Activated T-helper 1 cell treated with anti-CD3 and anti-CD28 coated beads, Interleukin-12 subunit alpha, Interleukin-12 subunit beta, Interleukin-2, Interleukin-4 antibody, amounts not matched to agents 30 ng/mL and 10 ng/mL and 1 ng/mL, durations not matched to agents 14 hours and 24 hours and 36 hours (primary cell): ENCODE measurements around the gene FOXP1. TPM values are rescaled to one million over a fixed set of nuclear protein-coding genes. Genes with fewer than 3 reads are reported as not detected.

ENCODE experiments used
- DNase-seq: peaks from one replicate; pipeline ENCODE4 v3.0.0; 2021; ENCODE audit warnings: low spot score
- H3K27ac Mint-ChIP-seq: one replicate; pipeline ENCODE4 v1.8.0; 2021; ENCODE audit warnings: mild to moderate bottlenecking, mixed read lengths
- H3K27me3 Mint-ChIP-seq: one replicate; pipeline ENCODE4 v1.8.0; 2022; ENCODE audit warnings: mild to moderate bottlenecking, moderate library complexity, mixed read lengths; ENCODE audit not compliant: insufficient read depth
- H3K36me3 Mint-ChIP-seq: one replicate; pipeline ENCODE4 v1.8.0; 2021; ENCODE audit warnings: low read depth, mixed read lengths
- H3K4me1 Mint-ChIP-seq: one replicate; pipeline ENCODE4 v1.8.0; 2021; ENCODE audit warnings: low read depth, mixed read lengths
- H3K4me3 Mint-ChIP-seq: one replicate; pipeline ENCODE4 v1.8.0; 2021; ENCODE audit warnings: mild to moderate bottlenecking, moderate library complexity, mixed read lengths
- H3K9me3 Mint-ChIP-seq: one replicate; pipeline ENCODE4 v1.8.0; 2021; ENCODE audit warnings: mixed read lengths
- intact Hi-C: fragments of 100-400 bp; cut with micrococcal nuclease; formaldehyde crosslinking; loops from one replicate; pipeline ENCODE4 v1.15.1; 2024
- total RNA-seq: library from RNA; stranded (reverse); gene quantifications from 2 replicates; pipeline ENCODE4 v1.2.3, GENCODE V29; 2022

Gene FOXP1
- total RNA-seq, 1 donor from 2014 or later = 97.6 TPM

DNA sequence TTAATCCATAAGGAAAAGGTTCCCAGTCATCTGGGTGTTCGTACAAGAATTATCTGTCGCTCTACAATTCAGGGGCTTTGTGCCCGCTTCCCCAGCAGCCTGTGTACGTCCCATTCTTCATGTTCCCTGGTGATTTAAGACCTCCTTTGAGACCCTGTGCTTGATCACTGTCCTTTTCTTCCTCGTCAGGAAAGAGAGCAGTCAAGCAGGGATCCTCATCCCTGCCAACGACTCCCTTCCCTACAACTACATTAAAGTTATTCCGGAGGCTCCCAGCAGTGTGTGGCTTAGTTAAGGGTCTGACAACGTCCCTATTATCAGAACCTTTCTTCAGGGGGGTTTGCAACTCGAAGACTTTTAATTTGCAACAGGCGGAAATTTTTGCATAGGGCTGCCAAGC is 175.7 kb downstream of the FOXP1 start:
- intact Hi-C loops = no loop called here
- Mint-ChIP-seq H3K36me3 (peaks cover 4% of the 10 kb centered on the region), H3K27me3 (peaks cover 36% of the 10 kb centered on the region), H3K9me3 (no peaks in the 10 kb centered on the region), H3K27ac (no peak overlapping the region), H3K4me3 (no peak overlapping the region), H3K4me1 (no peaks in the 10 kb centered on the region)
- DNase-seq = no peak

DNA sequence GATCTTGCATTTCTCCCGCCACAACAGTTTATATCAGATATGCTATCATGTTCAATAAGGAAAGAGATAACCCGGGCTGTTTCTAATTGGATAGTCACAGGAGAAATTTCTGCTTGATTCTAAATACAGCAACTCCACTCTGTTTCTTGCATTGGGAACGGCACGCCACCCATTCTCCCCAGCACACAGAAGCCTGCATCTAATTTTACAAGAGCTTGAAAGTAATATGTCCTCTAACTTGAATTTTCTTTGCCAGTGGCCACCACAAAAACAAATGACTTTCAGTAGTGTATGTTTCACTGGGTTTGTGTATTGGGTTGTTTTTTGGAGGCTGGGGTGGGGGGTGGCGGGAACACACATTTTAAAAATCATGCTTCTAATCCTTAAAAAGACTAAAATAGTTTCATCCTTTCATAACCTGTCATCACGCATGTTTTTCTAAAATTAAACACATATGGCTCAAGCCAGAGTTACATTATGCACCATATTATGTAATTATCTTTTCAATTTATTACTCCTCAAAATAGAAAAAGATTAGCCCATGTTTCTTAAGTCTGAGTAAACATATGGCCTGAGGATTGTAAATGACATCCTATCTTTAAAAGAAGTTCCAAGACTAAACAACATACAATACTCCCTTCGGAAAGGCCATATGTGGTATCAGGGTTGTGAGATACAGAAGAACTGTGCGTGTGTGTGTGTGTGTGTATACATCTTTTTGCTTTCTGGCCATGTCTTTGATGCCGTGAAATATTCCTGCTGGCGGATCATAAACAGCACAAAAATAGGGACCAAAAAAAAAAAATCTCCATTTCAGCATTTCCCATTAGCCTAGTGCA is 176.3 kb downstream of the FOXP1 start:
- Mint-ChIP-seq H3K27me3 (peaks cover 33% of the 10 kb centered on the region), H3K9me3 (no peaks in the 10 kb centered on the region), H3K4me3 (no peak overlapping the region), H3K36me3 (peaks cover 4% of the 10 kb centered on the region), H3K4me1 (no peaks in the 10 kb centered on the region), H3K27ac (no peak overlapping the region)
- no peak for DNase-seq
- intact Hi-C loops = no loop called here

DNA sequence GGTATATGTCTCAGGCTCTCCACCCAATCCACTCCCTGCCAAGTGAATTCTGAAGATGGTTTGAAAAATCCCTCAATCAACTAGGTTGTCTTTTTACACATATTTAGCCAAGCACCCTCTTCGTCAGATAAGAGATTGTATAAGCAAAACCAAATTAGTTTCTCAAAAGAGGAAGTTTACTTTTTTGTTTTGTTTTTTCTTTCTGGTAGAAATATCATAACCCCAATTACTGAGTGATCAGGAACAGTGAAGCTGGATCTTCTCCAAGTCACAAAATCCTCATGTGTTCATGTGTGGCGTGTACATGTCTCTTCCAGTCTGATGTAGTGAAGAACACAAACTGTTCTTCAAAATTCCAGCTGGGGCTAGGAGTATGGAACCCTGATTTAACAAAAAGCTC is 180.6 kb downstream of the FOXP1 start:
- no peak overlapping the region for H3K4me3 Mint-ChIP-seq
- peaks cover 4% of the 10 kb centered on the region for H3K36me3 Mint-ChIP-seq
- DNase-seq = no peak
- intact Hi-C loops = no loop called here
- no peaks in the 10 kb centered on the region for H3K9me3 Mint-ChIP-seq
- H3K27me3 Mint-ChIP-seq = peaks cover 43% of the 10 kb centered on the region
- H3K27ac Mint-ChIP-seq = no peak overlapping the region
- H3K4me1 Mint-ChIP-seq = peaks cover 9% of the 10 kb centered on the region

DNA sequence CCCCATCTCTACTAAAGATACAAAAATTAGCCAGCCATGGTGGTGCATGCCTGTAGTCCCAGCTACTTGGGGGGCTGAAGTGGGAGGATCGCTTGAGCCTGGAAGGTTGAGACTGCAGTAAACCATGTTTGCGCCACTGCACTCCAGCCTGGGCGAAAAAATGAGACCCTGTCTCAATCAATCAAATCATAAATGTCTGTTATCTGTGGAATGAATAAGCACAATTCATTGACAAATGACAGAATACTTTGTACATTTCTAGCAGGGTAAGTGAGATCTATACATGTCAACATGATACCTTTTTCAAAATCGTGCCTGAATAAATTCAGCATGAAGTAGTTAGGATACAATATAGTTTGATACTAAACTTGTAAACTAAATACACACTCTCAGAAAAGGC is 181.2 kb downstream of the FOXP1 start:
- Mint-ChIP-seq H3K27me3 (peaks cover 41% of the 10 kb centered on the region), H3K4me3 (no peak overlapping the region), H3K9me3 (no peaks in the 10 kb centered on the region), H3K27ac (no peak overlapping the region), H3K36me3 (peaks cover 4% of the 10 kb centered on the region), H3K4me1 (peaks cover 14% of the 10 kb centered on the region)
- DNase-seq = no peak
- intact Hi-C loops = no loop called here

DNA sequence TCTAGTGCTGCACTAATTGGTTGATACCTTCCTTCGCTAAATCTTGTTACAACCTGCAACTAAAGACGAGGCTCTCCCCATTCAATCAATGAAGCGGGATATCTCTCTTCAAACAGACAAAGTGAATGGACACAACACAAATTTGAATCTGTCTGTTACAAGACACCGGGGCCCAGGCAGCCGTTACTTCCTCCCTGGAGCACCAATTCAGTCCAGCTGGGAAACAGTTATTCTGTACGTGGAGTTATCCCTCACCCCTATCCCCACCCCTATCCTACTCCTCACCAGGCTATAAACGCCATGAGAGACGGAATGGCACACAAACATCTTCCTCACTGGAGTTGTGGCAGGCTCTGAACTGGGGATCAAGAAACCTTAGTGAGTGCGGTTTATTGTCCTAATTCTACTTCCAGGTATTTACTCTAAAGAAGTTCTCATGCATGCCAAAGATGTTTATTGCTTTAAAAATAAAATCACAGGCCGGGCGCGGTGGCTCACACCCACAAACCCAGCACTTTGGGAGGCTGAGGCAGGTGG is 181.8 kb downstream of the FOXP1 start:
- peaks cover 38% of the 10 kb centered on the region for H3K27me3 Mint-ChIP-seq
- H3K27ac Mint-ChIP-seq = no peak overlapping the region
- H3K4me1 Mint-ChIP-seq = peaks cover 14% of the 10 kb centered on the region
- intact Hi-C loops = no loop called here
- no peak overlapping the region for H3K4me3 Mint-ChIP-seq
- no peak for DNase-seq
- peaks cover 4% of the 10 kb centered on the region for H3K36me3 Mint-ChIP-seq
- no peaks in the 10 kb centered on the region for H3K9me3 Mint-ChIP-seq

DNA sequence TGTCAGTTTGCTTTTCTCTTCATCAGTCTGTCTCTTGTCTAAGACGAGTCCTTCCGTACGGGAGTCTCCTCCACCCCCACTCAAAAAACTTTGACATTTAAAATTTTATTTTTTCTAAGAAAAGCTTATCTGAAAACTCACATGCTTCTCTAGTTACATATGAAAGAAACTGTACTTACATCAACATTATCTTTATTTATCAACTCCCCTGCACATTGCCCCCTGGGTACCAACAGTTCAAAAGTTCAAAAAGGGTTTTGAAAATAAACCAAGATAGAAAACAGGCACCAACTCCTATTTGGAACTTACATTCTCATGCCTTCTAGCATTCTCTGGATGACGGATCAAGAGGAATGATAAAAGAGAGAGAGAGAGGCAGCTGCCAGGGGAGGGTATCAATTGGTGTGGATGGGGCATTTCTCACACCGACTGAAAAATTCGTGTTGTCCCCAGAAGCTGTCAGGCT is 182.5 kb downstream of the FOXP1 start:
- H3K27me3 Mint-ChIP-seq = peaks cover 36% of the 10 kb centered on the region
- no peak overlapping the region for H3K27ac Mint-ChIP-seq
- peaks cover 2% of the 10 kb centered on the region for H3K36me3 Mint-ChIP-seq
- DNase-seq = no peak
- H3K4me1 Mint-ChIP-seq = peaks cover 14% of the 10 kb centered on the region
- H3K9me3 Mint-ChIP-seq = no peaks in the 10 kb centered on the region
- H3K4me3 Mint-ChIP-seq = no peak overlapping the region
- intact Hi-C loops = no loop called here

DNA sequence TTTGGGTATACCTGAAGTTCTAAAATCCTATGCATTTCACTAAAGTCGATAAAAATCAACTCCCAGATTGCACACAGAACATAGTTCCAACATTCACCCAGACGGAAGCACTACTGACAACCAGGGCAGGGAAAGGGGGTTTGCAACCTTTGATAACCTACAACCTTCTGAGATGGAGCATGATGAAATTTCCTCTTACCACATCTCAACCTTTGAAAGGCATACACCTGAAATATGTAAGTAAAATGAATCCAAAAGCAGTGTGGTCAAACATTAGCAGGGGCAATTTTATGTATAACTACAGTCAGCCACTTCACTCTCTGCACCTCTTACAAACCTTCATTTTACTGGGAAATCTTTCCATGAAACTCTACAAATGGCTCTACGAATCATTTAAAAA is 184.1 kb downstream of the FOXP1 start:
- DNase-seq = no peak
- intact Hi-C loops = loop anchor here (2.0 kb wide), 3 partner anchors 45 to 187 kb away; no protein-coding TSS in a partner anchor
- no peak overlapping the region for H3K27ac Mint-ChIP-seq
- H3K4me1 Mint-ChIP-seq = peaks cover 14% of the 10 kb centered on the region
- H3K4me3 Mint-ChIP-seq = no peak overlapping the region
- peaks cover 1% of the 10 kb centered on the region for H3K36me3 Mint-ChIP-seq
- H3K27me3 Mint-ChIP-seq = peaks cover 42% of the 10 kb centered on the region
- H3K9me3 Mint-ChIP-seq = no peaks in the 10 kb centered on the region

DNA sequence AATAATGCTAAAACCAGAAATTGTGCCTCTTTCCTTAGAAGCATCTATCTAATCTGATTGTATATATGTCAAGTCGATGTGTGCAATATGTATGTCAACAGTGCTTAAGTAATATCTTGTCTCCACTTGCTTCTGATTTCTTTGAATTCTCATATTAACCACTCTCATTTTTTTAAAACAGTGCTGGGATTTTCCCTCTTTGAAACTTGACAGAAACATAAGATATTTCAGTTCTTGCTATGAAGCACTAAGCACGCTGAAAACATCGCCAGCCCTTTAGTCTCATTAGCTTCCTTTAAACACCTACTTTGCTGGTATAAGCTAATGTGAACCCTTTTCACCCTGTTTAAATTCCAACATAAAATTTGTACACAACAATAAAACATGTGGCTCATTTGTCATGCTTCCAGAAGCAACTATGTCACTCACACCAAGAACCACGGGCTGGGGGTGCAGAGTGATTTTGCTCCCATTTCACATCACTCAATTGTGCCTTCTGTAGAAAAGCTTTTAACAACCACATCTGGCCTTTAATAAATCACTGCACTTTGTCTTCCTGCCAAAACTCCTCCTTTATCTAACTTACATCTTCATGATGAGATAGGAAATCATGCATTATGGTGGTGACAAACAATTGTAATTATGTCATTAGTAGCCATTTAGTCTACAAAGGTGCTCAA is 185.2 kb downstream of the FOXP1 start:
- Mint-ChIP-seq H3K9me3 (no peaks in the 10 kb centered on the region), H3K36me3 (peaks cover 1% of the 10 kb centered on the region), H3K4me3 (no peak overlapping the region), H3K27me3 (peaks cover 43% of the 10 kb centered on the region), H3K4me1 (peaks cover 17% of the 10 kb centered on the region), H3K27ac (no peak overlapping the region)
- intact Hi-C loops = loop anchor here (1.0 to 2.0 kb wide), 5 partner anchors 24 to 189 kb away; no protein-coding TSS in a partner anchor
- DNase-seq = no peak

DNA sequence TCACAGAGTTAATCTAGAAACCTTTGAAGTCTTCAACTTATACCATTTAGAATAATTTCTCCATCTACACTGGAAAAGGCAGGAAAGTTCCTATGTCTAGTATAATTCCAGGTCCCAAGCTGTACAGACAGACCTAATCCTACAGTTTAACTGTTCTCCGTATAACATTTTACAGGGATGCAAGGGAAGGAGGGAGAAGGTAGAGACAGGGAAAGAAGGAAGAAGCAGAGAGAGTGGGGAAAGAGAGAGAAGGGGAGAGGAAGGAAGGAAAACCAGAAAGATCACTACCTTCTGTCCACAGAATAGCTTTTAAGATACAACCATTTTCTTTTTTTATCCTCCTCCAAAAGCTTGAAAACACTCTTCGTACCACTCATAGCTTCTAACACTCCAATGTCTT is 185.8 kb downstream of the FOXP1 start:
- Mint-ChIP-seq H3K27me3 (peaks cover 41% of the 10 kb centered on the region), H3K4me3 (no peak overlapping the region), H3K4me1 (peaks cover 18% of the 10 kb centered on the region), H3K27ac (no peak overlapping the region), H3K9me3 (no peaks in the 10 kb centered on the region), H3K36me3 (no peaks in the 10 kb centered on the region)
- intact Hi-C loops = loop anchor here (1.0 to 2.0 kb wide), 5 partner anchors 25 to 189 kb away; no protein-coding TSS in a partner anchor
- DNase-seq = no peak

DNA sequence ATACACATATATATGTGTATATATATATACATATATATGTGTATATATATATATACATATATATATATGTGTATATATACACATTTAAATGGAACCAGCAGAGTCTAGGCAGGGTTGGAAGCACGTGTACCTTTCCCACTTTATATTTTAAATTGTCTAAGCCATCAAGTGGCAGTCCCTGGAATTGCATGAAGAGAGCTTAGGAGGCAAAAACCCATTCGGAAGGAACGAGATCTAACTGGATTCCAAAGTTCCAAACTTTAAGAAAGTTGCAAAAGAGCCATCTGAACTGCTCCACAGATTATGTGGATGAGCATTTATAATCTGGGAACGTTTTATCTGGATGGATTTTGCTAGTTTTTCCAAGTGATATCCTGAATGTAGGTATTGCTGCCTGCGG is 186.5 kb downstream of the FOXP1 start:
- no peak overlapping the region for H3K27ac Mint-ChIP-seq
- H3K4me1 Mint-ChIP-seq = peaks cover 23% of the 10 kb centered on the region
- peaks cover 37% of the 10 kb centered on the region for H3K27me3 Mint-ChIP-seq
- no peaks in the 10 kb centered on the region for H3K36me3 Mint-ChIP-seq
- no peak for DNase-seq
- no peaks in the 10 kb centered on the region for H3K9me3 Mint-ChIP-seq
- H3K4me3 Mint-ChIP-seq = no peak overlapping the region
- intact Hi-C loops = no loop called here

DNA sequence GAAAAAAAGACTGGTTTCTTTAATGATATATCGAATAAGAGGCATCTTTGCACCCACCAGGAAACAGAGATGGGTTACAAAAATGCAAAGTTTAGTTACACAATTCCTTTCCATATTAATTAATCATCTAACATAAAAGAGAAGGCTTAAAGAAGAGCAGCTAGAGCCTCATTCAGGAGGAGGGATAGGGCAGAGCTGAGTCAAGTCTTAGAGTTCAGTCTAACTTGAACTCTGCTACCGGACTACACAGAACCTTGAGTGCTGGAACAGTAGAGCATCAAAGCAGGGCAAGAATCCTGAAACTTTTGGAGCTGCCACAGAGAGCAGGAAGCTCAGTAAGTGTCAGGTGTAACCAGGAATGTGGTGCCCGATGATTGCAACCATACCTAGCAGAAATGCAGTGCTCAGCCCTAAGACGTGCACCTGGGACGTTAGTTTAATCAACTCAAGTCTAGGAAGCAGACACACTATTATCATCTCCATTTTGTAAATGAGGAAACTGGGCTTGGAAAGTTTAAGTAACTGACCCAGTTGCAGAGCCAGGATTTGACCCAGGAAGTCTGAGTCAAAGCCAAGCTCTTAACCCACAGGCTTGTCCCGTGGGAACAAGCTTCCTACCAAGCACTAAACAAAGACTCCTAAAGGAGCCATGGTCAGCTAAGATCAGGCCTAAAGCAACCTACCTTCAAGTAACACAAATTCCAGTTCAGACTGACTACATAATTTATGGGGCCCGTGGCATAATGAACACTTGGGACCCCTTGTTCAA is 187.4 kb downstream of the FOXP1 start:
- Mint-ChIP-seq H3K27me3 (peaks cover 32% of the 10 kb centered on the region), H3K36me3 (no peaks in the 10 kb centered on the region), H3K27ac (no peak overlapping the region), H3K9me3 (no peaks in the 10 kb centered on the region), H3K4me3 (no peak overlapping the region), H3K4me1 (peaks cover 27% of the 10 kb centered on the region)
- intact Hi-C loops = no loop called here
- no peak for DNase-seq

DNA sequence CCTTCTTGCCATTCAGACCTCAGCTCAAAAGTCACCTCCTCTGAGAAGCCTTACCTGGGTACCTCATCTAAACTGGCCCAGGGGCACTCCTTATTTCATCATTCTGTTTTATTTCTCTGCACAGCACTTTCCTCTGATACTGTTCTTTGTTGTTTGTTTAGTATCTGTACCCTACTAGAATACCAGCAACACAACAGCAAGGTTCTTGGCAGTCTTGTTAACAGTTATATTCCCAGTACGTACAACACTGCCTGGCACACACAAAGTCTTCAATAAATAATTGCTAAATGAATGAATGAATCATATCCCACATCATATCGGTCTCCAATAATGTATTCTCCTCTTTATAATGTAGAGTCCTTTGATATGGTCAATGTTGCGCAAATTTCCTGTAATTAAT is 188.1 kb downstream of the FOXP1 start:
- peaks cover 32% of the 10 kb centered on the region for H3K4me1 Mint-ChIP-seq
- H3K36me3 Mint-ChIP-seq = no peaks in the 10 kb centered on the region
- DNase-seq = no peak
- intact Hi-C loops = no loop called here
- no peak overlapping the region for H3K4me3 Mint-ChIP-seq
- no peaks in the 10 kb centered on the region for H3K9me3 Mint-ChIP-seq
- H3K27ac Mint-ChIP-seq = no peak overlapping the region
- peaks cover 26% of the 10 kb centered on the region for H3K27me3 Mint-ChIP-seq
